Osteocyte (in vitro differentiated cells): ENCODE results near the gene MFSD6. TPM values are rescaled to one million over a fixed set of nuclear protein-coding genes. Genes with fewer than 3 reads are reported as not detected.

Experiments used
- DNase-seq: peaks from one replicate; pipeline ENCODE4 v3.0.0; 2021; ENCODE audit warnings: mixed read lengths; ENCODE audit not compliant: unreplicated experiment; ENCODE audit errors: extremely low spot score
- H3K27ac Mint-ChIP-seq: one replicate; pipeline ENCODE4 v1.8.0; 2021; ENCODE audit warnings: mild to moderate bottlenecking, mixed read lengths; ENCODE audit not compliant: unreplicated experiment
- H3K27me3 Mint-ChIP-seq: one replicate; pipeline ENCODE4 v1.8.0; 2021; ENCODE audit warnings: mixed read lengths; ENCODE audit not compliant: unreplicated experiment
- H3K36me3 Mint-ChIP-seq: one replicate; pipeline ENCODE4 v1.8.0; 2021; ENCODE audit warnings: mixed read lengths; ENCODE audit not compliant: unreplicated experiment
- H3K4me1 Mint-ChIP-seq: one replicate; pipeline ENCODE4 v1.8.0; 2021; ENCODE audit warnings: mixed read lengths; ENCODE audit not compliant: unreplicated experiment
- H3K4me3 Mint-ChIP-seq: one replicate; pipeline ENCODE4 v1.8.0; 2021; ENCODE audit warnings: mild to moderate bottlenecking, moderate library complexity, mixed read lengths; ENCODE audit not compliant: unreplicated experiment
- H3K9me3 Mint-ChIP-seq: one replicate; pipeline ENCODE4 v1.8.0; 2021; ENCODE audit warnings: mixed read lengths; ENCODE audit not compliant: unreplicated experiment
- CTCF ChIP-seq: fragments of 200-600 bp; sonication (generic); IDR thresholded peaks from 2 replicates; pipeline ENCODE4 v1.5.0; 2021; ENCODE audit warnings: antibody characterized with exemption, mild to moderate bottlenecking, moderate library complexity
- total RNA-seq: library from RNA; stranded (reverse); gene quantifications from 2 replicates; pipeline ENCODE4 v1.2.1, GENCODE V29; 2021

Gene MFSD6
- total RNA-seq, 1 donor from 2014 or later = 12.1 TPM

GRCh38 chr2:190477661-190478454 is 69.7 kb downstream of the MFSD6 start:
- peaks cover 10% of the 10 kb centered on the region for H3K4me1 Mint-ChIP-seq
- H3K4me3 Mint-ChIP-seq = peak overlapping the region; percentile 1
- no peak for DNase-seq
- peaks cover 4% of the 10 kb centered on the region for H3K36me3 Mint-ChIP-seq
- no peak for TF ChIP-seq CTCF
- H3K27ac Mint-ChIP-seq = peak overlapping the region; percentile 50
- H3K27me3 Mint-ChIP-seq = no peaks in the 10 kb centered on the region
- no peaks in the 10 kb centered on the region for H3K9me3 Mint-ChIP-seq

GRCh38 chr2:190478572-190479195 is 70.5 kb downstream of the MFSD6 start:
- Mint-ChIP-seq H3K36me3 (no peaks in the 10 kb centered on the region), H3K4me1 (peaks cover 10% of the 10 kb centered on the region), H3K4me3 (no peak overlapping the region), H3K27me3 (no peaks in the 10 kb centered on the region), H3K27ac (no peak overlapping the region), H3K9me3 (no peaks in the 10 kb centered on the region)
- TF ChIP-seq CTCF = no peak
- no peak for DNase-seq

GRCh38 chr2:190481339-190481738 is 73.2 kb downstream of the MFSD6 start:
- no peaks in the 10 kb centered on the region for H3K27me3 Mint-ChIP-seq
- H3K4me1 Mint-ChIP-seq = peaks cover 10% of the 10 kb centered on the region
- no peak overlapping the region for H3K27ac Mint-ChIP-seq
- no peaks in the 10 kb centered on the region for H3K9me3 Mint-ChIP-seq
- H3K4me3 Mint-ChIP-seq = no peak overlapping the region
- peaks cover 2% of the 10 kb centered on the region for H3K36me3 Mint-ChIP-seq
- TF ChIP-seq CTCF = no peak
- DNase-seq = no peak

GRCh38 chr2:190482451-190482850 is 74.3 kb downstream of the MFSD6 start:
- H3K4me3 Mint-ChIP-seq = no peak overlapping the region
- H3K27me3 Mint-ChIP-seq = no peaks in the 10 kb centered on the region
- no peak for TF ChIP-seq CTCF
- no peak for DNase-seq
- peaks cover 8% of the 10 kb centered on the region for H3K36me3 Mint-ChIP-seq
- H3K9me3 Mint-ChIP-seq = no peaks in the 10 kb centered on the region
- H3K27ac Mint-ChIP-seq = no peak overlapping the region
- H3K4me1 Mint-ChIP-seq = peaks cover 10% of the 10 kb centered on the region

- no peak for TF ChIP-seq CTCF
- H3K4me3 Mint-ChIP-seq = no peak overlapping the region
- H3K27me3 Mint-ChIP-seq = no peaks in the 10 kb centered on the region
- H3K4me1 Mint-ChIP-seq = no peaks in the 10 kb centered on the region
- H3K36me3 Mint-ChIP-seq = peaks cover 24% of the 10 kb centered on the region
- H3K27ac Mint-ChIP-seq = no peak overlapping the region
- no peak for DNase-seq
- H3K9me3 Mint-ChIP-seq = no peaks in the 10 kb centered on the region
Observed at GRCh38 chr2:190486037-190486623, 78.0 kb downstream of the MFSD6 start.
